Endothelial cell of umbilical vein (primary cell): ENCODE data around the gene XNDC1N. TPM values are rescaled to one million over a fixed set of nuclear protein-coding genes. Genes with fewer than 3 reads are reported as not detected.

ENCODE experiments used
- BruUV-seq: library from RNA; stranded (reverse); fragments of 400-500 nt; replicated peaks from 2 replicates; lab custom pipeline; 2021; lab: Mats Ljungman, UMichigan
- CTCF ChIA-PET: fragments of 300-600, 350-600 bp; sonication (Branson Sonifier 250); formaldehyde crosslinking; loops from one replicate; lab custom pipeline; 2021; ENCODE audit warnings: antibody characterized with exemption, inconsistent platforms; lab: Charles Lee
- POLR2A ChIA-PET: fragments of 300-600, 350-600 bp; sonication (Branson Sonifier 250); formaldehyde crosslinking; loops from one replicate; lab custom pipeline; 2021; ENCODE audit warnings: antibody characterized with exemption, inconsistent platforms; lab: Charles Lee
- DNase-seq: peaks from one replicate; pipeline ENCODE4 v3.0.0-alpha.2; 2011; ENCODE audit warnings: low read depth, low spot score
- FAIRE-seq: peaks from 2 replicates; lab custom pipeline; 2011; peaks lifted over from hg19 to GRCh38; lab: Jason Lieb, UNC
- H2AFZ ChIP-seq: 2 replicates; pipeline ENCODE4 v1.6.0; 2012; ENCODE audit warnings: low read depth, low read length, control low read depth, inconsistent platforms
- H3K27ac ChIP-seq: 2 replicates; pipeline ENCODE4 v1.5.1; 2011; ENCODE audit warnings: low read depth, mild to moderate bottlenecking, control low read depth, low read length, moderate library complexity; ENCODE audit not compliant: insufficient read depth
- H3K27me3 ChIP-seq, 2 experiments: 2 replicates each; pipeline versions ENCODE4 v1.6.0 to v1.6.1; 2011; ENCODE audit warnings: low read length in 2 of 2, mixed read lengths in 1 of 2; ENCODE audit not compliant: control insufficient read depth in 2 of 2, insufficient read depth in 2 of 2
- H3K36me3 ChIP-seq, 2 experiments: 2 replicates in 1 of 2; 3 replicates in 1 of 2; pipeline ENCODE4 v1.5.1; 2011; ENCODE audit warnings: low read length in 2 of 2, mild to moderate bottlenecking in 1 of 2, moderate library complexity in 1 of 2; ENCODE audit not compliant: control insufficient read depth in 2 of 2, insufficient read depth in 2 of 2; ENCODE audit errors: extremely low read depth in 1 of 2
- H3K4me1 ChIP-seq: 3 replicates; pipeline ENCODE4 v1.5.1; 2011; ENCODE audit warnings: mild to moderate bottlenecking, low read length; ENCODE audit not compliant: control insufficient read depth, insufficient read depth; ENCODE audit errors: extremely low read depth
- H3K4me2 ChIP-seq: 2 replicates; pipeline ENCODE4 v1.6.1; 2011; ENCODE audit warnings: low read length, control low read depth, mixed read lengths; ENCODE audit not compliant: insufficient read depth
- H3K4me3 ChIP-seq, 3 experiments: fragments of 200-600 bp in 1 of 3; sonication (generic), shearing (Covaris generic) in 1 of 3; replicated peaks in 1 of 3; 2 replicates each; pipeline ENCODE4 v1.5.1; 2011 to 2016; ENCODE audit warnings: control low read depth in 3 of 3, low read length in 3 of 3, mild to moderate bottlenecking in 2 of 3, inconsistent platforms in 1 of 3, low read depth in 1 of 3, moderate library complexity in 1 of 3; ENCODE audit not compliant: insufficient read depth in 1 of 3
- H3K79me2 ChIP-seq: 2 replicates; pipeline ENCODE4 v1.6.0; 2012; ENCODE audit warnings: low read length, inconsistent platforms; ENCODE audit not compliant: control insufficient read depth, insufficient read depth
- H3K9ac ChIP-seq: replicated peaks from 2 replicates; pipeline ENCODE3; 2011; ENCODE audit warnings: low read length, control low read depth; ENCODE audit not compliant: insufficient read depth; ENCODE audit errors: extremely low read depth
- H3K9me1 ChIP-seq: replicated peaks from 3 replicates; pipeline ENCODE4 v1.6.0; 2011; ENCODE audit warnings: mild to moderate bottlenecking, low read length; ENCODE audit not compliant: control insufficient read depth, insufficient read depth; ENCODE audit errors: extremely low read depth
- H3K9me3 ChIP-seq: replicated peaks from 2 replicates; pipeline ENCODE4 v1.5.1; 2012; ENCODE audit warnings: low read length, inconsistent platforms; ENCODE audit not compliant: control insufficient read depth, insufficient read depth
- H4K20me1 ChIP-seq: replicated peaks from 2 replicates; pipeline ENCODE3; 2011; ENCODE audit warnings: mild to moderate bottlenecking, low read length; ENCODE audit not compliant: control insufficient read depth, insufficient read depth; ENCODE audit errors: extremely low read depth
- CTCF ChIP-seq, 2 donors: IDR thresholded peaks; 1 replicate in 1 of 2; 2 replicates in 1 of 2; pipeline ENCODE4 v1.5.1; 2011; ENCODE audit warnings: low read length in 2 of 2, mild to moderate bottlenecking in 2 of 2, moderate library complexity in 2 of 2, control low read depth in 1 of 2, inconsistent platforms in 1 of 2, low read depth in 1 of 2; ENCODE audit not compliant: insufficient read depth in 1 of 2; ENCODE audit errors: extremely low read depth in 1 of 2
- EZH2 ChIP-seq: IDR thresholded peaks from 2 replicates; pipeline ENCODE4 v1.6.1; 2012; ENCODE audit warnings: borderline replicate concordance, low read depth, mild to moderate bottlenecking, moderate library complexity, low read length, inconsistent platforms; ENCODE audit not compliant: severe bottlenecking
- FOS ChIP-seq: IDR thresholded peaks from 2 replicates; pipeline ENCODE4 v1.6.1; 2011; ENCODE audit warnings: mild to moderate bottlenecking, low read length, moderate library complexity, borderline replicate concordance; ENCODE audit not compliant: insufficient read depth
- GATA2 ChIP-seq: IDR thresholded peaks from 2 replicates; pipeline ENCODE4 v1.7.0; 2011; ENCODE audit warnings: low read depth, mild to moderate bottlenecking, moderate library complexity, mixed read lengths, low read length; ENCODE audit not compliant: insufficient read length, insufficient read depth
- JUN ChIP-seq: IDR thresholded peaks from 2 replicates; pipeline ENCODE4 v1.6.1; 2011; ENCODE audit warnings: borderline replicate concordance, low read depth; ENCODE audit not compliant: insufficient read length, insufficient read depth
- MAX ChIP-seq: IDR thresholded peaks from 2 replicates; pipeline ENCODE4 v1.6.1; 2011; ENCODE audit not compliant: insufficient read depth, insufficient read length
- MYC ChIP-seq: IDR thresholded peaks from one replicate; pipeline ENCODE4 v1.6.1; 2011; ENCODE audit warnings: mild to moderate bottlenecking, low read depth, low read length
- POLR2A ChIP-seq: IDR thresholded peaks from 2 replicates; pipeline ENCODE4 v1.6.1; 2012; ENCODE audit warnings: low read depth, mild to moderate bottlenecking, control low read depth, low read length
- POLR2AphosphoS5 ChIP-seq: IDR thresholded peaks from 2 replicates; pipeline ENCODE4 v1.6.1; 2012; ENCODE audit warnings: low read depth, mild to moderate bottlenecking, control low read depth, low read length, moderate library complexity; ENCODE audit not compliant: insufficient read depth
- dilution Hi-C: fragments of 300-500 bp; cut with MboI; formaldehyde crosslinking; loops from one replicate; pipeline ENCODE4 v1.15.0; 2019; ENCODE audit warnings: low sequenced_read_pairs; ENCODE audit not compliant: extremely low pct_ligation_motif_present
- intact Hi-C: fragments of 100-400 bp; cut with micrococcal nuclease; formaldehyde crosslinking; loops from one replicate; pipeline ENCODE4 v1.10.0; 2022
- polyA plus RNA-seq, 4 experiments: library from polyadenylated mRNA; depleted of rRNA in 3 of 4; stranded (reverse) in 3 of 4; unstranded in 1 of 4; fragments of >200 nt; gene quantifications; 2 replicates each; pipeline versions ENCODE4 v1.2.1 to v1.2.3, GENCODE V29; 2011 to 2012; ENCODE audit warnings: missing spikeins in 1 of 4
- total RNA-seq: library from RNA; stranded (reverse); gene quantifications from 2 replicates; pipeline ENCODE4 v1.2.3, GENCODE V29; 2021

XNDC1N gene
- total and polyA plus RNA-seq, 2 donors (not counting 3 experiments of a cell fraction or from before 2014, with no cell fraction given): 3.5 to 9.0 TPM

DNA sequence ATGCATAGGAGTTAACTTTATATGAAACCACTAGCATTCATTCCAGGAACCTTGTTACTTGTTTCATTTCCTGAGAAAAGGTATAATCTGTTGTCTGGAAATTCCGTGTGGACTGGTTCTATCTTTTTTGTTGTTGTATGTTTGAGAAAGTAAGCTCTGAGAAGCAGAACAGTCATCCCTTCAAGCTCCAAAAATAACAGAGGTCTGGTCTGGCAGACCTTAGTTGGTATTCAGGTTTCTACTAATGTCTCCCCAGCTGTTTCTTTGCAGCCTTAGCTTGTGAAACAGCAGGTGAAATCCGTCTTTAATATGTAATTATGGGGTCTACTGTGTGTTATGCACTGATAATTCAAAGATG lies 2.8 kb upstream of the XNDC1N start:
- intact Hi-C loops: no loop called here
- H3K27me3 ChIP-seq: no peaks in the 10 kb centered on the region
- no peaks in the 10 kb centered on the region for H4K20me1 ChIP-seq
- H3K9ac ChIP-seq: no peak overlapping the region
- H3K4me2 ChIP-seq: peak overlapping the region; percentile 75
- no peaks in the 10 kb centered on the region for H3K9me1 ChIP-seq
- peaks cover 71% of the 10 kb centered on the region for H3K79me2 ChIP-seq
- TSS peak; percentile 8 for BruUV-seq
- H3K4me1 ChIP-seq: peaks cover 76% of the 10 kb centered on the region
- ChIA-PET CTCF (interaction anchor here (1.0 to 4.2 kb wide), 2 partner anchors 13 to 500 kb away, joined by 3 to 20 read pairs; no protein-coding TSS in a partner anchor), POLR2A (interaction anchor here (1.4 kb wide), 1 partner anchor 13 kb away, joined by 3 read pairs; no protein-coding TSS in a partner anchor)
- H3K4me3 ChIP-seq: peak overlapping the region in 2 of 3 experiments; percentile 26 to 95
- dilution Hi-C loops: no loop called here
- H3K27ac ChIP-seq: no peak overlapping the region
- H3K36me3 ChIP-seq: no peaks in the 10 kb centered on the region
- no peak for FAIRE-seq
- H3K9me3 ChIP-seq: no peaks in the 10 kb centered on the region
- DNase-seq: no peak
- TF ChIP-seq MAX (no peak), FOS (no peak), JUN (no peak), POLR2A (no peak), POLR2AphosphoS5 (no peak), CTCF (IDR thresholded peaks at IDR 0.05; ENCODE audit: extremely low read depth in 1 of 2, insufficient read depth in 1 of 2, low read depth in 1 of 2, low read length in 2 of 2) (no peak), MYC (no peak), EZH2 (no peak), GATA2 (no peak)
- H2AFZ ChIP-seq: no peak overlapping the region
